ENCODE results near the gene RAB11FIP4. TPM values are rescaled to one million over a fixed set of nuclear protein-coding genes. Genes with fewer than 3 reads are reported as not detected.
A peak's percentile ranks its signal among the peaks of the same experiment; 100 is the strongest.

The RAB11FIP4 gene
- total and polyA plus RNA-seq, 2 of the 13 experiments (the other 11 are each of a cell fraction or from before 2014, with no cell fraction given) = 28.0 to 89.3 TPM

GRCh38 chr17:31475378-31476162, 84.1 kb downstream of the RAB11FIP4 start (continued):
- no peak for TF ChIP-seq ZNF816 (CRISPR knock-in tag; IDR thresholded peaks at IDR 0.05; ENCODE audit: borderline replicate concordance)
- TF ChIP-seq, protein P1, sequence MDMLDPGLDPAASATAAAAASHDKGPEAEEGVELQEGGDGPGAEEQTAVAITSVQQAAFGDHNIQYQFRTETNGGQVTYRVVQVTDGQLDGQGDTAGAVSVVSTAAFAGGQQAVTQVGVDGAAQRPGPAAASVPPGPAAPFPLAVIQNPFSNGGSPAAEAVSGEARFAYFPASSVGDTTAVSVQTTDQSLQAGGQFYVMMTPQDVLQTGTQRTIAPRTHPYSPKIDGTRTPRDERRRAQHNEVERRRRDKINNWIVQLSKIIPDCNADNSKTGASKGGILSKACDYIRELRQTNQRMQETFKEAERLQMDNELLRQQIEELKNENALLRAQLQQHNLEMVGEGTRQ (IDR thresholded peaks at IDR 0.05; ENCODE audit: low read depth, low read length) = no peak
- TF ChIP-seq, protein P1 (CRISPR knock-in tag; IDR thresholded peaks at IDR 0.05; ENCODE audit: borderline replicate concordance) = no peak
- no peak for TF ChIP-seq FOXC1 (CRISPR knock-in tag; IDR thresholded peaks at IDR 0.05; ENCODE audit: borderline replicate concordance)
- TF ChIP-seq, protein P2, sequence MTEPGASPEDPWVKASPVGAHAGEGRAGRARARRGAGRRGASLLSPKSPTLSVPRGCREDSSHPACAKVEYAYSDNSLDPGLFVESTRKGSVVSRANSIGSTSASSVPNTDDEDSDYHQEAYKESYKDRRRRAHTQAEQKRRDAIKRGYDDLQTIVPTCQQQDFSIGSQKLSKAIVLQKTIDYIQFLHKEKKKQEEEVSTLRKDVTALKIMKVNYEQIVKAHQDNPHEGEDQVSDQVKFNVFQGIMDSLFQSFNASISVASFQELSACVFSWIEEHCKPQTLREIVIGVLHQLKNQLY (CRISPR knock-in tag; IDR thresholded peaks at IDR 0.05) = peak; percentile 90
- no peak for TF ChIP-seq HCFC1 (IDR thresholded peaks at IDR 0.05; ENCODE audit: low read depth, low read length)
- peak; percentile 9; the same call in 1 of the 2 replicates for TF ChIP-seq NFYB (CRISPR knock-in tag; IDR thresholded peaks at IDR 0.05)
- TF ChIP-seq ZNF136 (CRISPR knock-in tag; IDR thresholded peaks at IDR 0.05; ENCODE audit: low read depth) = peak; percentile 26; the same call in 1 of the 2 replicates
- TF ChIP-seq LRRFIP1 (CRISPR knock-in tag; conservative IDR thresholded peaks at IDR 0.05) = no peak
- no peak for TF ChIP-seq ZNF75D (CRISPR knock-in tag; IDR thresholded peaks at IDR 0.05; ENCODE audit: borderline replicate concordance)
- TF ChIP-seq HNRNPUL1 (IDR thresholded peaks at IDR 0.05; ENCODE audit: low read depth, low read length) = no peak
- TF ChIP-seq HDAC1 (CRISPR knock-in tag; IDR thresholded peaks at IDR 0.05) = peak; percentile 87
- peak; percentile 72; the same call in 1 of the 2 replicates for TF ChIP-seq ZSCAN31 (CRISPR knock-in tag; IDR thresholded peaks at IDR 0.05; ENCODE audit: low read depth)
- TF ChIP-seq IRF2 (CRISPR knock-in tag; IDR thresholded peaks at IDR 0.05) = peak; percentile 93
- TF ChIP-seq ZMYM4 (CRISPR knock-in tag; IDR thresholded peaks at IDR 0.05) = peak; percentile 49
- no peak for TF ChIP-seq ATF7 (IDR thresholded peaks at IDR 0.05)
- TF ChIP-seq ATF7 (CRISPR knock-in tag; IDR thresholded peaks at IDR 0.05) = no peak
- no peak for TF ChIP-seq GPBP1L1 (CRISPR knock-in tag; IDR thresholded peaks at IDR 0.05)
- TF ChIP-seq HOXA3 (CRISPR knock-in tag; IDR thresholded peaks at IDR 0.05) = peak; percentile 77
- TF ChIP-seq, protein P3, sequence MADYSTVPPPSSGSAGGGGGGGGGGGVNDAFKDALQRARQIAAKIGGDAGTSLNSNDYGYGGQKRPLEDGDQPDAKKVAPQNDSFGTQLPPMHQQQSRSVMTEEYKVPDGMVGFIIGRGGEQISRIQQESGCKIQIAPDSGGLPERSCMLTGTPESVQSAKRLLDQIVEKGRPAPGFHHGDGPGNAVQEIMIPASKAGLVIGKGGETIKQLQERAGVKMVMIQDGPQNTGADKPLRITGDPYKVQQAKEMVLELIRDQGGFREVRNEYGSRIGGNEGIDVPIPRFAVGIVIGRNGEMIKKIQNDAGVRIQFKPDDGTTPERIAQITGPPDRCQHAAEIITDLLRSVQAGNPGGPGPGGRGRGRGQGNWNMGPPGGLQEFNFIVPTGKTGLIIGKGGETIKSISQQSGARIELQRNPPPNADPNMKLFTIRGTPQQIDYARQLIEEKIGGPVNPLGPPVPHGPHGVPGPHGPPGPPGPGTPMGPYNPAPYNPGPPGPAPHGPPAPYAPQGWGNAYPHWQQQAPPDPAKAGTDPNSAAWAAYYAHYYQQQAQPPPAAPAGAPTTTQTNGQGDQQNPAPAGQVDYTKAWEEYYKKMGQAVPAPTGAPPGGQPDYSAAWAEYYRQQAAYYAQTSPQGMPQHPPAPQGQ (CRISPR knock-in tag; IDR thresholded peaks at IDR 0.05; ENCODE audit: borderline replicate concordance) = no peak

Data from HepG2 (cell line).